Suprapubic skin (tissue), 4 donors: ENCODE results near the gene HYI.

ENCODE experiments used
- EP300 ChIP-seq: sonication (generic); formaldehyde crosslinking; IDR thresholded peaks from one replicate; pipeline ENCODE4 v1.6.1; 2017; ENCODE audit warnings: antibody characterized with exemption
- POLR2A ChIP-seq, 2 donors: fragments of 450-650 bp; IDR thresholded peaks; one replicate each; pipeline ENCODE4 v1.6.1; 2017; ENCODE audit warnings: antibody characterized with exemption in 2 of 2, mild to moderate bottlenecking in 2 of 2, moderate library complexity in 2 of 2
- POLR2AphosphoS5 ChIP-seq, 3 donors: sonication (generic); formaldehyde crosslinking; IDR thresholded peaks; one replicate each; pipeline ENCODE4 v1.6.1; 2017; ENCODE audit warnings: antibody characterized with exemption in 3 of 3
- TF ChIP-seq, protein P1 (sequence below), 2 donors: fragments of 200-600 bp in 1 of 2; fragments of 450-650 bp in 1 of 2; sonication (generic) in 1 of 2; IDR thresholded peaks; one replicate each; pipeline ENCODE4 v1.5.1; 2016 to 2019; ENCODE audit warnings: antibody characterized with exemption in 2 of 2, mild to moderate bottlenecking in 1 of 2, moderate library complexity in 1 of 2

- TF ChIP-seq, protein P1, sequence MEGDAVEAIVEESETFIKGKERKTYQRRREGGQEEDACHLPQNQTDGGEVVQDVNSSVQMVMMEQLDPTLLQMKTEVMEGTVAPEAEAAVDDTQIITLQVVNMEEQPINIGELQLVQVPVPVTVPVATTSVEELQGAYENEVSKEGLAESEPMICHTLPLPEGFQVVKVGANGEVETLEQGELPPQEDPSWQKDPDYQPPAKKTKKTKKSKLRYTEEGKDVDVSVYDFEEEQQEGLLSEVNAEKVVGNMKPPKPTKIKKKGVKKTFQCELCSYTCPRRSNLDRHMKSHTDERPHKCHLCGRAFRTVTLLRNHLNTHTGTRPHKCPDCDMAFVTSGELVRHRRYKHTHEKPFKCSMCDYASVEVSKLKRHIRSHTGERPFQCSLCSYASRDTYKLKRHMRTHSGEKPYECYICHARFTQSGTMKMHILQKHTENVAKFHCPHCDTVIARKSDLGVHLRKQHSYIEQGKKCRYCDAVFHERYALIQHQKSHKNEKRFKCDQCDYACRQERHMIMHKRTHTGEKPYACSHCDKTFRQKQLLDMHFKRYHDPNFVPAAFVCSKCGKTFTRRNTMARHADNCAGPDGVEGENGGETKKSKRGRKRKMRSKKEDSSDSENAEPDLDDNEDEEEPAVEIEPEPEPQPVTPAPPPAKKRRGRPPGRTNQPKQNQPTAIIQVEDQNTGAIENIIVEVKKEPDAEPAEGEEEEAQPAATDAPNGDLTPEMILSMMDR (IDR thresholded peaks at IDR 0.05), result no peak
- TF ChIP-seq POLR2AphosphoS5 (IDR thresholded peaks at IDR 0.05) (no peak), POLR2A (IDR thresholded peaks at IDR 0.05) (no peak), EP300 (no peak)
Observed at GRCh38 chr1:43464681-43465504, 11.2 kb upstream of the HYI start.
